SK-N-MC (cell line): ENCODE results near the gene RASL11B.

Experiments
- EZH2 ChIP-seq: fragments of 200-600 bp; sonication (generic); IDR thresholded peaks from one replicate; pipeline ENCODE4 v1.6.1; 2017; ENCODE audit warnings: antibody characterized with exemption
- POLR2AphosphoS5 ChIP-seq: IDR thresholded peaks from 2 replicates; pipeline ENCODE4 v1.6.1; 2012; ENCODE audit warnings: mild to moderate bottlenecking, low read depth, low read length, borderline replicate concordance

DNA sequence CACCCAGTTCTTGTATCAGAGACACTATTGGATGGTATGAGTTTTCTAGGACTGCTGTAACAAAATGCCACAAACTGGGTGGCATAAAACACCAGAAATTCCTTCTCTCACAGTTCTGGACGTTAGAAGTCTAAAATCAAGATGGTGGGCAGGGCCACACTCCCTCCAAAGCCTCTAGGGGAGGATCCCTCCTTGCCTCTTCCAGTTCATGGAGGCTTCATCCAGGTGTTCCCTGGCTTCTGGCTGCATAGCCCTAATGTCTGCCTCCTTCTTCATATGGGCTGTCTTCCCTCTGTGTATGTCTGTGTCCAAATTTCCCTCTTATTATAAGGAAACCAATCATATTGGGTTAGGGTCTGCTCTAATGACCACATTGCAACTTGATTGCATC is 38.4 kb upstream of the RASL11B start:
- TF ChIP-seq EZH2 (no peak), POLR2AphosphoS5 (no peak)
